ENCODE data around the gene CEACAM4.

The CEACAM4 gene

GRCh38 chr19:41626877-41627276 lies at the start of gene CEACAM4:
Gene CEACAM4 (minus strand): TSS chr19:41627074. CDS start chr19:41626963, 111 bp downstream.
- Histone ChIP-seq H3K36me3 (ENCODE audit: insufficient read depth, low read length) (no peaks in the 10 kb centered on the region), H3K9me2 (ENCODE audit: low read depth, low read length) (no peaks in the 10 kb centered on the region), H3K27ac (ENCODE audit: low read depth, low read length, poor library complexity, severe bottlenecking) (no peak within 1 kb of the TSS), H3K4me3 (ENCODE audit: low read depth, low read length, poor library complexity, severe bottlenecking) (no peak within 1 kb of the TSS), H3F3A (ENCODE audit: insufficient read depth, low read length) (no peaks in the 10 kb centered on the region), H4K20me1 (ENCODE audit: insufficient read depth, low read length) (no peaks in the 10 kb centered on the region), H3K9me3 (ENCODE audit: low read length) (peaks cover 10% of the 10 kb centered on the region), H3K9ac (ENCODE audit: low read length) (no peak within 1 kb of the TSS), H2AFZ (ENCODE audit: low read length) (no peak within 1 kb of the TSS), H3K4me2 (ENCODE audit: low read length) (no peak within 1 kb of the TSS), H3K4me1 (ENCODE audit: insufficient read depth, low read length, severe bottlenecking) (no peaks in the 10 kb centered on the region), H3K27me3 (ENCODE audit: insufficient read depth, low read length) (no peaks in the 10 kb centered on the region; the same call in none of the 2 replicates), H3K79me2 (ENCODE audit: insufficient read depth, low read length) (no peaks in the 10 kb centered on the region)
- TF ChIP-seq EZH2 (IDR thresholded peaks at IDR 0.05; ENCODE audit: borderline replicate concordance, low read length) = no peak

GRCh38 chr19:41671486-41671885 lies 44.6 kb upstream of the CEACAM4 start:
- no peaks in the 10 kb centered on the region for H3K9me2 ChIP-seq (ENCODE audit: low read depth, low read length)
- no peaks in the 10 kb centered on the region for H3K27me3 ChIP-seq (ENCODE audit: insufficient read depth, low read length)
- H3K9me3 ChIP-seq (ENCODE audit: low read length) = peaks cover 3% of the 10 kb centered on the region; the same call in 1 of the 2 replicates

GRCh38 chr19:41670755-41671154 lies 43.9 kb upstream of the CEACAM4 start:
- H4K20me1 ChIP-seq (ENCODE audit: insufficient read depth, low read length) = no peaks in the 10 kb centered on the region
- H3K79me2 ChIP-seq (ENCODE audit: insufficient read depth, low read length) = no peaks in the 10 kb centered on the region
- no peak overlapping the region for H2AFZ ChIP-seq (ENCODE audit: low read length)
- no peak overlapping the region for H3K4me2 ChIP-seq (ENCODE audit: low read length)
- TF ChIP-seq EZH2 (IDR thresholded peaks at IDR 0.05; ENCODE audit: borderline replicate concordance, low read length) (no peak), CTCF (IDR thresholded peaks at IDR 0.05; ENCODE audit: low read length) (no peak)
- H3K36me3 ChIP-seq (ENCODE audit: insufficient read depth, low read length) = no peaks in the 10 kb centered on the region
- H3K27ac ChIP-seq (ENCODE audit: low read depth, low read length, poor library complexity, severe bottlenecking) = no peak overlapping the region
- no peak overlapping the region for H3K4me3 ChIP-seq (ENCODE audit: low read depth, low read length, poor library complexity, severe bottlenecking)
- peaks cover 6% of the 10 kb centered on the region; the same call in 1 of the 2 replicates for H3K9me3 ChIP-seq (ENCODE audit: low read length)
- H3K27me3 ChIP-seq (ENCODE audit: insufficient read depth, low read length) = no peaks in the 10 kb centered on the region
- H3F3A ChIP-seq (ENCODE audit: insufficient read depth, low read length) = no peaks in the 10 kb centered on the region
- H3K9me2 ChIP-seq (ENCODE audit: low read depth, low read length) = no peaks in the 10 kb centered on the region
- no peak overlapping the region for H3K9ac ChIP-seq (ENCODE audit: low read length)
- H3K4me1 ChIP-seq (ENCODE audit: insufficient read depth, low read length, severe bottlenecking) = no peaks in the 10 kb centered on the region

More at GRCh38 chr19:41671486-41671885, 44.6 kb upstream of the CEACAM4 start:
- Histone ChIP-seq H3F3A (ENCODE audit: insufficient read depth, low read length) (no peaks in the 10 kb centered on the region), H3K79me2 (ENCODE audit: insufficient read depth, low read length) (no peaks in the 10 kb centered on the region), H3K9ac (ENCODE audit: low read length) (no peak overlapping the region), H4K20me1 (ENCODE audit: insufficient read depth, low read length) (no peaks in the 10 kb centered on the region), H3K36me3 (ENCODE audit: insufficient read depth, low read length) (no peaks in the 10 kb centered on the region), H2AFZ (ENCODE audit: low read length) (no peak overlapping the region), H3K27ac (ENCODE audit: low read depth, low read length, poor library complexity, severe bottlenecking) (no peak overlapping the region), H3K4me1 (ENCODE audit: insufficient read depth, low read length, severe bottlenecking) (no peaks in the 10 kb centered on the region), H3K4me3 (ENCODE audit: low read depth, low read length, poor library complexity, severe bottlenecking) (no peak overlapping the region), H3K4me2 (ENCODE audit: low read length) (no peak overlapping the region)
- no peak for TF ChIP-seq CTCF (IDR thresholded peaks at IDR 0.05; ENCODE audit: low read length)
- TF ChIP-seq EZH2 (IDR thresholded peaks at IDR 0.05; ENCODE audit: borderline replicate concordance, low read length) = no peak

- Histone ChIP-seq H4K20me1 (ENCODE audit: insufficient read depth, low read length) (no peaks in the 10 kb centered on the region), H2AFZ (ENCODE audit: low read length) (no peak overlapping the region), H3K27me3 (ENCODE audit: insufficient read depth, low read length) (no peaks in the 10 kb centered on the region), H3K79me2 (ENCODE audit: insufficient read depth, low read length) (no peaks in the 10 kb centered on the region), H3K4me2 (ENCODE audit: low read length) (no peak overlapping the region), H3F3A (ENCODE audit: insufficient read depth, low read length) (no peaks in the 10 kb centered on the region), H3K4me1 (ENCODE audit: insufficient read depth, low read length, severe bottlenecking) (no peaks in the 10 kb centered on the region), H3K27ac (ENCODE audit: low read depth, low read length, poor library complexity, severe bottlenecking) (no peak overlapping the region), H3K9ac (ENCODE audit: low read length) (no peak overlapping the region), H3K9me3 (ENCODE audit: low read length) (peaks cover 12% of the 10 kb centered on the region; the same call in 1 of the 2 replicates), H3K36me3 (ENCODE audit: insufficient read depth, low read length) (no peaks in the 10 kb centered on the region), H3K9me2 (ENCODE audit: low read depth, low read length) (no peaks in the 10 kb centered on the region), H3K4me3 (ENCODE audit: low read depth, low read length, poor library complexity, severe bottlenecking) (no peak overlapping the region)
- TF ChIP-seq EZH2 (IDR thresholded peaks at IDR 0.05; ENCODE audit: borderline replicate concordance, low read length) (no peak), CTCF (IDR thresholded peaks at IDR 0.05; ENCODE audit: low read length) (no peak)
Observed at GRCh38 chr19:41668315-41668714, 41.4 kb upstream of the CEACAM4 start.

All from OCI-LY1 (cell line).